GM18861 (cell line): Measurements from ENCODE around the gene METTL25B.

Experiments used
- ATAC-seq: cut with Tn5 transposase; IDR thresholded peaks from one replicate; pipeline ENCODE4 v1.9.1; 2021; ENCODE audit not compliant: unreplicated experiment

METTL25B gene

DNA sequence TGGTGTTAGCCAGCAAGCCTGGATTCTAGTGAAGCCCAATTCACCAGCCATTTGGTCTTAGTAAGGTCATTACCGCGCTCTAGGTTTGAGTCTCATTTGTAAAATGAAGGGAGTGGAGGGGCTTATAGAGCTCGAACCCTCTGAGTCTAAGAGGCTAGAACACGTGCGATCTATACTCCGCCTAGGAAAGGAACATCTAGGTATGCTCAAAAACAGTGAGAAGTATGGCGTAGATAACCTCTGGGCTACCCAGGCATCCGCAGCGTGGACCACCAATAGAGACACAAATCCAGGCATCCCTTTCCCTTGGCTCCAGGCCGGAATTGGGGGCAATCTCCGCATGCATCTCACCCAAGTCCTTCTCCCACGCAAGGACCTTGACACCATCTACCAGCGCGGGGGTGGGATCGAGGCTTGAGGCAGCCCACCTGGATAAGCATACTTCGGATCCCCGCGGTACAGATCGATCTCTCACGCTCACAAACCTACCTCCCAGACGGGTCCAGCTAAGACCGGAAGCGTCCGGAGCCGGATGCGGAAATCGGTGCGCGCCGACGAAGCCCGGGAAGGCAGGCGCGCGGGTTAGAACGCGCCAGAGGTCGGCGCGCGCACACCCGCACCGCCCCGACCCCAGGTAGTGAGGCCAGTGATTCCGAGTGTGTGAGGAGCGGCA lies at the start of gene METTL25B:
Gene METTL25B, plus strand, starts transcription at position 544 of the 673 bp plus-strand sequence. CDS start 636 bp downstream, outside the sequence.
- ATAC-seq, result peak; percentile 26

DNA sequence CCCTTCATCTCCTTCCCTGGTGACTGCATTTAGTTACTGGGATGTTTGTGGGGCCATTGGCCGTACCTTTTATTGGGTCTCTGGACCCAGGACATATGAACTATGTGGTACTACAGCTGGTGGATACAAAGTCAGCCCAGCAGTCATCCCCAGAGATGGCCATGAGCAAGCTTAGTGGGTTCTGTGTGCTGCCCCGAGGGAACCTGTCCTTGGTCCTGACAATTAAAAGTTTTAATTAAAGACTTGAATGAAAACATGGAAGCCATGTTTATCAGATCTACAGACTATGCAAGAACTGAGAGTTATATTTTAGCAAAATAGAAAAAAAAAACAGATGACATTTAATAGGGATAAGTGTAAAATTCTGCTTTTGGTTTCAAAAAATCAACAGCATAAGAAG lies 48.2 kb upstream of the METTL25B start:
- ATAC-seq, result no peak

- ATAC-seq, result no peak
Measured at GRCh38 chr1:156681196-156681960, 46.9 kb upstream of the METTL25B start.

- no peak for ATAC-seq
Measured at GRCh38 chr1:156682166-156682890, 45.9 kb upstream of the METTL25B start.

GRCh38 chr1:156684227-156684782 lies 44.0 kb upstream of the METTL25B start:
- ATAC-seq, result no peak

- no peak for ATAC-seq
Measured at GRCh38 chr1:156689035-156689952, 39.0 kb upstream of the METTL25B start.

- no peak for ATAC-seq
Measured at GRCh38 chr1:156689953-156690674, 38.2 kb upstream of the METTL25B start.

- ATAC-seq, result no peak
Measured at GRCh38 chr1:156690675-156691036, 37.6 kb upstream of the METTL25B start.

DNA sequence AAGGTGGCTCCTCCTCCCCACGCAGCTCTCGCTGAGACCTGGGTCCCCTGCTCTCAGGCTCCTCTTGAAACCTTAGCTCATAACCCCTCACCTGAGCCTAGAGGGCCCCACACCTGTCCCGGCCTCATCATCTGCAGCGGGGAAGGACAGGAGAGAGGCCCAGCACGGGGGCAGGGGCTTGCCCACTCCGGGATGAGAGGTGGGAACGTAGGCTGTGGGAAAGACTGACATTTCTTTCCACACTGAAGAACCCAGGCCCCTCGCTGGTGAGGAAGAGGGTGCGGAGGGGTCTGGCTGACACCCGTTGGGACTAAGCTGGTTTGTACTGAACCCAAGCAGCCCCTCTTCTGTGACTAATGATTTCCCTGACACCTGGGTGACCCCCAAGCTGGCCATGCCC lies 37.1 kb upstream of the METTL25B start:
- ATAC-seq, result no peak

DNA sequence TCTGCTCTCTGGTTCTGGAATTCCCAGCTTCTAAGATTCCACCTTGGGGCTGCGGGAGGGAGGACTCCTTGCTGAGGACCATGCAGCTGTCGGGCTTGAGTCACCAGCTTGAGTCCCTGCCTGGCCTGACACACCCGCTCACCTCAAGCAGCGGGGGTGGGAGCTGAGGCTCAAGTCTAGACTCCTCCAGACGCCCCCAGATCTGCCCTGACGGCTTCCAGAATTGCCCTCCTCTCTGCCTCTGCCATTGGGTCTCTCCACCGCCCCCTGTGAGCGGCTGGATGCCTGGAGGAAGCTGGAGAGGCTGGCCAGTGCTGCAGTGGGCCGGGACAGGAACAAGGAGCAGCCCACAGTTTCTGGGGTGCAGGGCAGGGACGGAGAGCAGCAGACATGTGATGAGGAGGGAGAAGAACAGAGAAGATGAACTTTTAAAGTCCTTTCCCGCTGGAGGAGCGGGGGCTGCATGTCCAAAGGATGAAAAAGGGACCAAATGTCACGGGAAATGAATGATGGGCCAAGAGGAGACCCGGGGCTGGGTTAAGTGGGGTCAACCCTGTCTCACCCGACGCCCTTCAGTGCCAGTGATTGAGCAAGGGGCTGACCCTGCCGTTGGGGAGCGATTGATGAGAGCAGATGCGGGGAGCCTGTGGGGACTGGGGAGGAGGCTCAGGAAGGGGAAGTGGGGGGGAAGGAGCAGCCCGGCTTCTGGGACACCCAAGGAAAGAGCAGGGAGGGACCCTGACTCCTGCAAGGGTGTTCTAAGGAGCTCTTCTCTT lies 36.4 kb upstream of the METTL25B start:
- no peak for ATAC-seq

GRCh38 chr1:156692441-156692924 lies 35.8 kb upstream of the METTL25B start:
- no peak for ATAC-seq

DNA sequence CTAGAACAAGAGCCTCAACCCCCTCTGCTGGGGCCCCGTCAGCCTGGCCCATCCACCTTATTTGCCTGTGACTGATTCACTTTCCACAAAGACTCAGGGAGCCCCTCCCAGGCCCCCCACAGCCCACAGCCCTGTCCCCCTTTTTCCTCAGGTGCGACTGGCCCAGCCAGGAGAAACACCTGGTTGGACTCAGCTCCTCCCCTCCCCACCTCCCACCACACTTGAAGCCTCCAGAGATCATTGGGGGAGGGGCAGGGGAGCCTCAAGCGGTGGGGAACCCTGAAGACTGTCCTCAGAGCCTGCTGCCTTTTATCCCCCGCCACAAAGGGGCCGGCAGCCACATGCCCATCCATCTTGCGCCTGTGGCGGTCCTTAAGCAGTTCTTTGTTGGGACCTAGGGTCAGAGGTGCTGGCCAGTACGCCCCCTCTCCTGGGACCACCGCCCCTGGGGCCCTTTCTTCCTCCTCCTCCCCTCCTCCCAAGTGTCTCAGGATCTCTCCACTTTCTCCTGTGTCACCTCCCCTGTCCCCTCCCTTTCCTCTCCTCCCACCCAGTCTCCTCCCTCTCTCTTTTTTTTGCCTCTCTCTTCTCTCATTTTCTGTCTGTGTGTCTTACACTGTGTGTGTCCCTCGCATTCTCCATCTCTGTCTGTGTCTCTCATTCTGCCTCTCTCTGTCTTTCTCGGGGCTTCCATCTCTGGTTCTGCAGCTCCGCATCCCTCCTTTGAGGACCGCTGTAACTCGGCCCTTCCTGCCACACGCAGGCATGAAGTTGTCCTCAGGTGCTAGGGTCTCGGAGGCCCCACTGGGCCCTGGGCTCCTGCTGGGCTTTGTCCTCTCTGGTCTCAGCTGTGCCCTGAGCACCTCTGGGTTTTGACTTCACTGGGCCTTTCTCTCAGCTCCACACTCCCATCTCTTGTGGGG lies 35.1 kb upstream of the METTL25B start:
- no peak for ATAC-seq

GRCh38 chr1:156693848-156694689 lies 34.2 kb upstream of the METTL25B start:
- no peak for ATAC-seq

GRCh38 chr1:156694690-156694962 lies 33.6 kb upstream of the METTL25B start:
- no peak for ATAC-seq

GRCh38 chr1:156696755-156697154 lies 31.5 kb upstream of the METTL25B start:
- no peak for ATAC-seq

- no peak for ATAC-seq
Measured at GRCh38 chr1:156697481-156697880, 30.8 kb upstream of the METTL25B start.

- ATAC-seq, result no peak
Measured at GRCh38 chr1:156698995-156699394, 29.3 kb upstream of the METTL25B start.
